GDM1 (cell line): Measurements from ENCODE around the gene METTL25.
A peak's percentile ranks its signal among the peaks of the same experiment; 100 is the strongest.
"Not testable (repeated sequence)": the region's sequence is repeated elsewhere in the genome, so short reads cannot be mapped to it uniquely, and the experiment has no call there.

Experiments
- DNase-seq: peaks from one replicate; lab custom pipeline; 2025; lab: John Stamatoyannopoulos, UW

METTL25 gene, protein sequence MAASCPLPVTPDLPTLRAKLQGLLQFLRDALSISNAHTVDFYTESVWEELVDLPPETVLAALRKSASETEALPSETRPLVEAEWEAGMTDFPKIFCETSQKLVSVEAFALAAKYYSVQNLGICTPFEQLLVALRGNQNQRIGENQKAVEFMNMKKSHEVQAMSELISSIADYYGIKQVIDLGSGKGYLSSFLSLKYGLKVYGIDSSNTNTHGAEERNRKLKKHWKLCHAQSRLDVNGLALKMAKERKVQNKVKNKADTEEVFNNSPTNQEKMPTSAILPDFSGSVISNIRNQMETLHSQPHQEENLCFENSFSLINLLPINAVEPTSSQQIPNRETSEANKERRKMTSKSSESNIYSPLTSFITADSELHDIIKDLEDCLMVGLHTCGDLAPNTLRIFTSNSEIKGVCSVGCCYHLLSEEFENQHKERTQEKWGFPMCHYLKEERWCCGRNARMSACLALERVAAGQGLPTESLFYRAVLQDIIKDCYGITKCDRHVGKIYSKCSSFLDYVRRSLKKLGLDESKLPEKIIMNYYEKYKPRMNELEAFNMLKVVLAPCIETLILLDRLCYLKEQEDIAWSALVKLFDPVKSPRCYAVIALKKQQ

DNA sequence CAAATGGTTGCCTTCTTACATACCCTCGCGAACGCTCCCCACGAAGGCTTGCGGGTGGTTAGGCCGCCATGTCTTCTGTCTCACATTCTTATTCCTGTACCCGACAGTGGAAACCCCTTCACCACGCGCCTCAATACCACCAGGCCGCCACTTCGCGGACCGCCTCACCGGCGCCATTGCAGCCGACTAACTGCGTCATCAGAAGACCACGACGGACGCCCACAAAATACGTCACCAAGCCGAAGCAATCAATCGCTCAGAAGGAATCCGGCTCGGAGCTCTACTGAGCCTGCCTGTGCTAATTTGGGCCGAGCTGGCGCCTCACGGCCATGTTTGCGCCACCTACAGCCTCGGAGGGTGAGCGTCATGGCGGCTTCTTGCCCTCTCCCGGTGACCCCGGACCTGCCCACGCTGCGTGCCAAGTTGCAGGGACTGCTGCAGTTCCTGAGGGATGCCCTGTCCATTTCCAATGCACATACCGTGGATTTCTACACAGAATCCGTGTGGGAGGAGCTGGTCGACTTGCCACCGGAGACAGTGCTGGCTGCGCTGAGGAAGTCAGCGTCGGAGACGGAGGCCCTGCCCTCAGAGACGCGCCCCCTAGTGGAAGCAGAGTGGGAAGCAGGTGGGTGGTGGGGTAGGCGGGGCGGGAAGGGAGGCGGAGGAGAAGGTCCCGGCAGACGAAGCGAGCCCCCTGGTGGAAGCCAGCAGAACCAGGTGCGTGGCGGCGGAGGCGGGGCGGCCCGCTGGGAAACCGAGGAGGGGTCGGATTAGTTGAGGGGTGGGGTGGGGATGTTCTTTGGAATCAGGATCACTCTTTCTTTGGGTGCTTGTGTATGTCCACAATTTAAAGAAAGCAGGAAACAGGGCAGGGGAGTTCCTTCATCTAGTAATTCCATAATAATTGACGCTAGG lies at the start of gene METTL25, which contains the start of gene CCDC59:
TSS of gene METTL25 (plus strand) at position 330 of the 915 bp plus-strand sequence. CDS start at position 367, 37 bp downstream.
TSS of gene CCDC59 (minus strand) at position 188 of the 915 bp plus-strand sequence. CDS start at position 177, 11 bp downstream.
- DNase-seq: peak; percentile 93

DNA sequence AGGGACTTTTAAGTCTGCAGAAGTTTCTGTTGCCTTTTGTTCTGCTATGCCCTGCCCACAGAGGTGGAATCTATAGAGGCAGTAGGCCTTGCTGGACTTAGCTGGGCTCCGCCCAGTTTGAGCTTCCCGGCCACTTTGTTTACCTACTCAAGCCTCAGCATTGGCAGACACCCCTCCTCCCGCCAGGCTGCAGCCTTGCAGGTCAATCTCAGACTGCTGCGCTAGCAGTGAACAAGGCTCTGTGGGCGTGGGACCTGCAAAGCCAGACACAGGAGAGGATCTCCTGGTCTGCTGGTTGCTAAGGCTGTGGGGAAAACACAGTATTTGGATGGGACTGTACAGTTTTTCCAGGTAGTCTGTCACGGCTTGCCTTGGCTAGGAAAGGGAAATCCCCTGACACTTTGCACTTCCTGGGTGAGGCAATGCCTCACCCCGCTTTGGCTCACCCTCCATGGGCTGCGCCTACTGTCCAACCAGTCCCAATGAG lies 43.9 kb upstream of the METTL25 start:
- DNase-seq: no peak

DNA sequence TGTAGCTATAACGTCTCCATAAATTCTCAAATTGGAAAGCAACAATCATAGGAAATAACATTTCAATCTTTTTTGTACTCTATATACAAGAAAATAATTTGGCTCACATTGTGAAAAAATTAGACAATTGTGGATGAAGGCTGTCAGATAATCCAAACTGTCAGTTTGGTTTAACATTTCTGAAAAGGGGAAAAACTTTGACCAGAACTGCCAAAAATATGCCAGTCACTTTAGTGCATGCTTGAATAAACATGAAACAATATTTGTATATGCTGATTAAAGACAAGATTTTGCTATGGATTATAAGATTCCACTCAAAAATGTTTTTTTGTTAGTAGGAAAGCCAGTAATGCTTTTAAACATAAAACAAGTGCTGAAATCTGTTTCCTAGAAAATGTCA lies 39.1 kb upstream of the METTL25 start:
- DNase-seq: no peak

DNA sequence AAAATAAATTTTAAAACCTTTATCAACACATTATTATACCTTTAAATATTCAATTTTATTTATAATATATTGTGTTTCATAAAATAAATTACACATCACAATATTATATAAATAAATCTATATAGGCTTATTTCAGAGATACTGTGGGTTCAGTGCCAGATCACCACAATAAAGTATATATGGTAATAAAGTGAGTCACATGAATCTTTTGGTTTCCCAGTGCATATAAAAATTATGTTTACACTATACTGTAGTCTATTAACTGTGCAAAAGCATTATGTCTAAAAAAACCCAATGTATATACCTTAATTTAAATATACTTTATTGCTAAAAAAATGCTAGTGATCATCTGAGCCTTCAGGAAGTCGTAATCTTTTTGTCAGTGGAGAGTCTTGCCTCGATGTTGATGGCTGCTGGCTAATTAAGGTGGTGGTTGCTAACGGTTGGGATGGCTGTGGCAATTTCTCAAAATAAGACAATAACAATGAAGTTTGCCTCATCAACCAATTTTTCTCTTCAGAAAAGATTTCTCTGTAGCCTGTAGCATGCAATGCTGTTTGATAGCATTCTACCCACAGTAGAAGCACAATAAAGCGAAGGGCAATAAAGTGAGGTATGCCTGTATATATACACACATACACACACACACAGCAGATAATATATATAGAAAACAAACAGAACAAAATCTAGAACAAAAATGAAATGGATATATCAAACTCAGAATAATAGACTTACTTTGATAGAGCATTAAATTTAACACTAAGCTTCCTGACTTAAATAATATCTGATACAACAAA lies 32.6 kb upstream of the METTL25 start:
- no peak for DNase-seq

DNA sequence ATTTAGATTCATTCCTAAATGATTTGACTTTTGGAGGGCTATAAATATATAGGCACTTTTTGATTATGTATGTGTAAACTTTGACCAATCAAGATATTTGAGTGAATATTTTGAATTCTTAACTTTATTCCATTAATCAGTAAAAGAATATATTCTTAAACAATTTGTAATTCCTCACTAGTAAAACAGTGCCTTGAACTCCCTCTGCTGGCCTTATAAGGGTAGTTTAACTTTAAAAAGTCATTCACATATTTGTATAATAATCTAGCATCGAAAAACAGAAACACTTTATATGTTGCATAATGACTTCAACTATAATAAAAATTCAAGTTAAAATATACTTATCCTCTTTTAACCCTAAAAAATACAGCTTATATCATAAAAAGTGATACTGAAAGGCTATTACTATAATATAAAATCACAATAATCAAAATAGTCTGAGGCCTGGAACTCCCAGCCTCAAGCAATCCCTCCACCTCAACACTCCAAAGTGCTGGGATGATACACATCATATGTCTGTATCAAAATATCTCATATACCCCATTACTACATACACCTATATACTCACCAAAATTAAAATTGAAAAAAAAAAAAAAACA lies 31.3 kb upstream of the METTL25 start:
- no peak for DNase-seq

DNA sequence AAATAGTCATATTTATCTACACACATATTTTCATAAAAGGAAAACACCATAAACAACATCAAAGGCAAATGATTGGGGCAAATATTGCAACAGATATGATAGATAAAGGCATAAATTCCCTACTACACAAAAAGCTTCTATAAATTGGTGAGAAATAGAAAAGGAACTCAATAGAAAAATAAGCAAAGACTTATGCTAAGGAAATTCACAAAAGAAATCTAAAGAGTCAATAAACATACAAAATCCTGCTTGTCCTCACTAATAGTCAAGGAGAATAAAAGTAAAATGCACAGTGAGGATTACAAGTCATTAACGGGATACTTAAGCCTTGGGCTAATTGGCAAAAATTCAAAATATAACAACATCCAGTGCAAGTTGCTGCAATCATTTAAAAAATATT lies 30.5 kb upstream of the METTL25 start:
- no peak for DNase-seq

DNA sequence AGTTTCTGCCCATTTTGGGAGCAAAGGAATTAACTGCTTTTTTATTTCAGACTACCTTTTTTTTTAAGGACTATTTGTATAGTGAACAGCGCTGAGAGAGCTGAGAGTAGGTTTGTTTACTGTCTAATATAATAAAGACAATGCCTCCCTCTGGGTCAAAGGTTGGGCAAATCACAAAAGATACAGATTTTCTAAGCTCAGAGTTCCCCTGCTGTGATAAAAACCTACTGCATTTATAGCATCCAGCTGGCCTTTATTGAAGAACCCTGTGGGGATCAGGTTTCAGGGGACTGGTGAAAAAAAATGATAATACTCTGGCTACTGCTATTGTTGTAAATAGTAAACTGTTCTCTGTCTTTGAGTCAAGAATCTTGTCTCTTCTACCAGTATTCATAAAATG lies 28.8 kb upstream of the METTL25 start:
- DNase-seq: no peak

DNA sequence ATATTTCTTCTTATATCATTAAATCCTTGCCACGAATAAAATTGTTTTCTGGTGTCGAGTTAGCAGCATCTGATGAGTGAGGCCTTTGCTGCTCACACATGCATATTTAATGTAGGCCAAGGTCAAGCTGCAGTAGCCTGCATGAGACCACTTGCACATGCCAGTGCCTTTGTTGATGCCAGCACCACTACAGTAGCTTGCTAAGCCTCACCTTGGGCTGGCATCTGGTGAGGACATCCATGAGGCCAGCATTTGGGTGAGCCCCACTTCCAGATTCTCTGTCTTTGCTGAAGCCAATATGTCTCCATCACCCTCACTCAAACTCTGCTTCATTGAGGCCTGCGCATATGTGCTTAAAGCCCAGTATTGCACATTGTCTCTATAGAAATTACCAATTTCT lies 8.2 kb upstream of the METTL25 start:
- no peak for DNase-seq

DNA sequence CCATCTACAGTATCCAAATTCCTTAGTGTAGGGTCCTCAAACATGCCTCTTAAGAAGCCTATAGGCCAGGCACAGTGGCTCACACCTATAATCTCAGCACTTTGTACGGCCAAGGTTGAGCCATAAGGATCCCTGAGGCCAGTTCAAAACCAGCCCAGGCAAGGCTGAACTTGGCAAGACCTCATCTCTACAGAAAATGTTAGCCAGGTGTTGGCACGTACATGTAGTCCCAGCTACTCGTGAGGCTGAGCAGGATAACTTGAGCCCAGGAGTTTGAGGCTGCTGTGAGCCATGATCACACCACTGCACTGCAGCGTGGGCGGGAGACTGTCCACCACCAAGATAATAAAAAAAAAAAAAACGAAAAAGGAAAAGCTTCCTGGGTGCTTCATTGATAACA lies 6.9 kb upstream of the METTL25 start:
- DNase-seq: no peak

DNA sequence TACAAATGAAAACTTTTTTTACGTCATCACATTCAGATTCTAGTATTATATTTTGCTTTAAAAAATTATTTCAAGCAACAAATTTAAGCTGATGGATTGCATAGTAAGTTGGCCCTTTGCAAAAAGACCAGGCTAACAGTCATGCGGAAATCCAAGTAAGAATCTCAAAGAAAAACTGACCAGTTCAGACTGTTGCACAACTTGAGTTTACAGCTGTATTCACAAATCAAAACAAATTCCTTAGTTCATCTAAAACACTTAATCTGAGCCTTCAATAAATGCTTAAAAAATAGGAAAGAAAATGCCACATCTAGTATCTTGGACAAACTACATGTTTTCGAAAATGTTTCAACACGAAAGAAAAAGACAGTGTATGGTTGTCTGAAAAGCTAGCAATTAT lies 989 bp upstream of the METTL25 start:
- DNase-seq: no peak

DNA sequence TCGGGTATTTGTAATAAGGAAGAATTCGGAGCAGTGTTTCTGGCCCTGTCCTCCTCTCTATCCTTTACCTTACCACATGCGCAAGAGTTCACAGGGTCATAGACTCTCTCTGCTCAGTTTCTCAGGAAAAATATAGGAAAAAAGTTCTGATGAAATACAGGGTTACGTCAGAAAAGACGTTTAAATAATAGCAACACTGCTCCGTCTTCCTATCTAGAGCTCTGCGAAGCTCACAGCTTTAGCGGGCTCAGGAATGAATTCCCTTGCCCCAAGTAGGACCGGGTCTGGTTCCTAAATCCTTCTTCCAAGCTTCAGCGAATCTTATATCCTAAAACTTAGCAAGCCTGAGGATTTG lies 507 bp upstream of the METTL25 start:
- DNase-seq: no peak

DNA sequence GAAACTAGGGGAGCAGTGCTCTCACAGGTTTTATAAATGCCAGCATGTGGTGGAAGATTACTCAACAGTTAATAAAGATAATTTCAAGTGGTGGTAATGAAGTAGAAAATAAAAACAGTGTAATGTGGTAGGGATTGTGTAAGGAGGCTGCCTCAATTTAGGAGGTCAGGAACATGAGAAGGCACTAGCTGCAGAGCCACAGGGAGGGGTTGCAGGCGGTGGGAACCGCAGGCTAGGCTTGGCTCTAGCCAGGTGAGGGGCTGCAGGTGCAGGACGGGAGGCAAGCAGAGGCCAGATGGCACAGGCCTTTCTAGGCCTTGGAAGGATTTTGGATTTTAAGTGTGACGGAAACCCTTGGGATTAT lies 768 bp downstream of the METTL25 start:
- no peak for DNase-seq

DNA sequence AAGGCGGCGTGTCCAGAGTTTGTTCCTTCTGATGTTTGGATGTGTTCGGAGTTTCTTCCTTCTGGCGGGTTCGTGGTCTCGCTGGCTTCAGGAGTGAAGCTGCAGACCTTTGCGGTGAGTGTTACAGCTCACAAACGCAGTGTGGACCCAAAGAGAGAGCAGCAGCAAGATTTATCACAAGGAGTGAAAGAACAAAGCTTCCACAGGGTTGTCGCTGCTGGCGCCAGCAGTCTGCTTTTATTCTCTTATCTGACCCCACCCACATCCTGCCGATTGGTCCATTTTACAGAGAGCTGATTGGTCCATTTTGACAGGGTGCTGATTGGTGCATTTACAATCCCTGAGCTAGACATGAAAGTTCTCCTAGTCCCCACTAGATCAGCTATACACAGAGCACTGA lies 2.5 kb downstream of the METTL25 start:
- DNase-seq: not testable (repeated sequence)

DNA sequence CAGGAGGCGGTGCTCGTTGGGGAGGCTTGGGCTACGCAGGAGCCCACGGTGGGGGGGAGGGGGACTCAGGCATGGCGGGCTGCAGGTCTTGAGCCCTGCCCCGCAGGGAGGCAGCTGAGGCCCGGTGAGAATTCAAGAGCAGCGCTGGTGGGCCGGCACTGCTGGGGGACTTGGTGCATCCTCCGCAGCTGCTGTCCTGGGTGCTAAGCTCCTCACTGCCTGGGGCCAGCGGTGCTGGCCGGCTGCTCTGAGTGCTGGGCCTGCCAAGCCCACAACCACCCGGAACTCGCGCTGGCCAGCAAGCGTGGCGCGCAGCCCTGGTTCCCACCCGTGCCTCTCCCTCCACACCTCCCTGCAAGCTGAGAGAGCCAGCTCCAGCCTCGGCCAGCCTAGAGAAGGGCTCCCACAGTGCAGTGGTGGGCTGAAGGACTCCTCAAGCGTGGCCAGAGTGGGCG lies 3.2 kb downstream of the METTL25 start:
- DNase-seq: no peak

DNA sequence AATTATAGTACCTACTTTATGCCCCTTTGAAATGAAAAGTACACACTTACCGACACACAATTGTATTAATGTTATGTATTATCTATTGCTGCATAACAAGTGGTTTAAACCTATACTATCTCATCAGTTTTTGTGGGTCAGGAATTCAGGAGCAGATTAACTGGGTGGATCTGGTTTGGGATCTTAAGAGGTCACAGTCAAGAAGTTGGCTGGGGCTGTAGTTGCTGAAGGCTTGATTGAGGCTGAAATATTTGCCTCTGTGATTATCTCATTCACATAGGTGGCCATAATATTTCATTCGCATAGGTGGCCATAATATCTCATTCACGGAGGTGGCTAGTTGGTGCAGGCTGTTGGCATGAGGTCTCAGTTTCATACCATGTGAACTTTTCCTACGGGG lies 5.7 kb downstream of the METTL25 start:
- no peak for DNase-seq

DNA sequence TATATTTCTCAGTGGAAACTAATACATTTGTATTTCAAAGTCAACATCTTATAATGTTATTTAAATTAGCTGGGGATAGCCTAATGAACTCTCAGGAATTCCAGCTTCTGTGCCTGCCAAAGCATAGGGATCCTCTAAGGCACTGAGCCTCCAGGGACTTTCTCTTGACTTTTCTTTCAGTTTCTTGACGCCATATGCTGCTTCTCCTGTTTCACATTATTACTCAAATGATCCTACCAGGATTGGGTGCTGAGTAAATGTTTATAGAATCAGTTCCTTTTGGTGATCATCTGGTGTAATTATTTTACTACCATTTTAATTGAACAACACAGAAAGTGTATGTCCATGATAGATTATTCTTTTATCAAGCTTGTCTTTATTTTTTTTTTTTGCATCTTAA lies 7.9 kb downstream of the METTL25 start:
- no peak for DNase-seq

DNA sequence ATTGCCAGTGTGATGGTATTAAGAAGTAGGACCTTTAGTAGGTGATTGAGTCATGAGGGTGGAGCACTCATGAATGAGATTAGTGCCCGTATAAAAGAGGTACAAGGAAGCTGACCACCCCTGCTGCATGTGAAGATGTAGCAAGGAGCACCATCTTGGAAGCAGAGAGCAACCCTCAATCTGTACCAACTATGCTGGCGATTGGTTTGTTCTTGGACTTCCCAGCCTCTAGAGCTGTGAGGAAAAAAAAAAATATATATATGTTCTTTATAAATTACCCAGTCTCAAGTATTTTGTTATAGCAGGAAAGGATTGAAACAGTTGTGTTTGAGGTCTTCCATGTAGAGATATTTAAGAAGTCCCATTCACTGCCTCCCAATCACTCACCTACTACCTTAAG lies 16.9 kb downstream of the METTL25 start:
- no peak for DNase-seq

DNA sequence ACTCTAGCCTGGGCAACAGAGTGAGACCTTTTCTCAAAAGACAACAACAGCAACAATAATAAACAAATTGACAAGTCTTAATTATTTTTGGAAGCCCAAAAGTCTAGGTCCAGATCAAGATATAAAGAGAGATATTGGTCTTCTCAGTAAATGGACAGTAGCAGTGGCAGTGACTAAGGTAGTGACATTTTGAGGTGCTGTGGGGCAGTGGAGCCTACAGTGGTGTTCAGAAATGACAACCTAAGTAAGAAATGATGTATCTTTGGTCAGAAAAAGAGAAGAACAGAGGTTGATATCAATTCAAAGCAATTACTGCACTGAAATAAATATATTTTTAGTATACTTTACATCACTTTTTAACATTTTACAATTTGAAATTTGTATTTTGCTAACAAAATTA lies 20.7 kb downstream of the METTL25 start:
- DNase-seq: no peak

DNA sequence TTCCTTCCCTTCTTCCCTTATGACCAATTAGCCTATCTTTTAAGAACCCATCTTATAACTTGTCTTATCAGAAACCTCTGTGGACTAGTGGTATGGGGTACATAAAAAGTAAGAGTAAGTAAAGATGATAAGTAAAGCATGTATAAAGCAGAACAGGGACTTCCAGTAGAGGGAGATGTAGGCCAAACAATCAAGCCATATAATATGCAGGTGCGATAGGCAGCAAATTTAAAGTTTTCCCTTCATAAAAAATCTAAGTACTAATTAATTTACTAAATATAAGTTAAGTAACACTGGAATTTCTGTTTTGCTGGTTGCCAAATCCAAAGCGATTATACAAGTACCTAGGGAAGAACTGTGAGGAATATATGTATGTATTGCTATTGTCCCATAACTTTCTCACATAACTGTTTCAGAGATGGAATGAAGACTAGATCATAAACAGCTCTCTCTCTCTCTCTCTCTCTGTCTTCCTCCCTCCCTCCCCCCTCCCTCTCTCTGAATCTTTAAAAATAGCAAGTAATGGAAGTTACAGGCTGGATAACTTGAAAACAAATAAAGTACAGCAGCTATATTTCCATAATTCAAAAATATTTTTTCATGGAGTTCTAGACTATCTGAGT lies 25.7 kb downstream of the METTL25 start:
- no peak for DNase-seq

DNA sequence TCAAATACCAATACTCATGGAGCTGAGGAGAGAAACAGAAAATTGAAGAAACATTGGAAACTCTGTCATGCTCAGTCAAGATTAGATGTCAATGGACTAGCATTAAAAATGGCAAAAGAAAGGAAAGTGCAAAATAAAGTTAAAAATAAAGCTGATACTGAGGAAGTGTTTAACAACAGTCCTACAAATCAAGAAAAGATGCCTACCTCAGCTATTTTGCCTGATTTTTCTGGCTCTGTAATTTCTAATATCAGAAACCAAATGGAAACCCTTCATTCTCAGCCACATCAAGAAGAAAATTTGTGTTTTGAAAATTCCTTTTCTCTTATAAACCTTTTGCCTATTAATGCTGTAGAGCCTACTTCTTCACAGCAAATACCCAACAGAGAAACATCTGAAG lies 40.5 kb downstream of the METTL25 start:
- DNase-seq: no peak

DNA sequence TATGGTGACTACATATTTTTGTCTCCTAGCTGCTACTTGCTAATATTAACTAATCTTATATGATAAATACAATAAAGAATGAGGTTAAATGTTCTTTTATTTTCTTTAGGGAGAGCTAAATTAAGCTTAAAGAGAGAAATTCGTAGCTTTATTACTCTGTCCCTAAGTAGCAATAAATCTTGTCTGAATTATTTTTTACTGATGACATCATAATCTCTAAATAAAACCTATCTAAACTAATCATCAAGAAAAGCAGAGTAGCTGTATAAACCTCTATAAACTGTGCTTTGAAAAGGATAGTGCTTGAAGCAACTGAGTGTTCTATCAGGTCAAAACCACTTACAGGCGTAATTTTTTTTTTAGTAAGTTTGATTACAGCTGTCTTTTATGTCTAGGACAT lies 42.5 kb downstream of the METTL25 start:
- no peak for DNase-seq
